Left hindlimb (tissue), 1 donor: ENCODE data around the gene RHCG.

ENCODE experiments used
- DNase-seq: peaks from one replicate; pipeline ENCODE4 v3.0.0-alpha.2; 2018

Gene RHCG

DNA sequence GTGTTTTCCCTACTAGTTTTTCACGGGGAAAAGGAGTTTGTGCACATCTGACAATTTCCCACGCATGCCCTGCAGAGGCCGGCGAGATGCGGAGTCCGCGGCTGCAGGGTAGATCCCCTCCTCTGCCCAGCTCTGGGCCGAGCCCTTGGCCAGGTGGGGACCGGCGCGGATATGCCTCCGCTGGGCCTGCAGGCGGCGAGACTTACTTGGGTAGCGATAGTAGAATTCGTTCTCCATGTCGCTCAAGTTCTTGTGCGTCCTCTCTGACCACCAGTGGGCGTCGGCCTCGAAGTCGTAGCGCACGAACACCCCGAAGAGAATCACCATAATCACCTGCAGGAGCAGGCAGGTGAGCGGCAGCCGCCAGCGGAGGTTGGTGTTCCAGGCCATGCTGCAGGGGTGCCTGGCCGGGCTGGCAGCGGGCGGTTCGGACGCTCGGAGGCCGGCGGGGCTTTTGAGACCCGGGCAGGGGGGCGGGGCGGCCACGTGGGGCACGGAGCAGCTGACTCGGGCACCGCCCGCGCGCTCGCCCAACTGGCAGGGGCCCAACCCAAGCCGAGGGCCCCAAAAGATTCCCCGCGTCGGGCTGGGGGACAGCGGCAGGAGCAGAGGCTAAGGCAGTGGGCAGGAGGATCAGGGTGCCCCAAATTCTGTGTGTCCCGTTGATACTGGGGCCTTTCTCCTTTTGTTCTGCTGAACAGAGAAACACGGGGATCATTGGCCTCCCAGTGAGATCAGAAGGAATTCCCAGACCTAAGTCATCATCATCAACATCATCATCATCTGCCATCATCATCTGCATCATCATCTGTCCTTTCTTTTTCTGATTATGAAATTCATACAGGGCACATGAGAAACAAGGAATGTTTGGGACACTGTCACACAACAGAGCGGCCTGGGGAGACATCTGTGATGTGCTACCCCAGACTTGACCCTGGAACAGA, at the start of gene RHCG:
RHCG (minus strand) TSS at position 429 of the 944 bp plus-strand sequence; CDS start at position 390, 39 bp downstream.
- DNase-seq, result no peak

DNA sequence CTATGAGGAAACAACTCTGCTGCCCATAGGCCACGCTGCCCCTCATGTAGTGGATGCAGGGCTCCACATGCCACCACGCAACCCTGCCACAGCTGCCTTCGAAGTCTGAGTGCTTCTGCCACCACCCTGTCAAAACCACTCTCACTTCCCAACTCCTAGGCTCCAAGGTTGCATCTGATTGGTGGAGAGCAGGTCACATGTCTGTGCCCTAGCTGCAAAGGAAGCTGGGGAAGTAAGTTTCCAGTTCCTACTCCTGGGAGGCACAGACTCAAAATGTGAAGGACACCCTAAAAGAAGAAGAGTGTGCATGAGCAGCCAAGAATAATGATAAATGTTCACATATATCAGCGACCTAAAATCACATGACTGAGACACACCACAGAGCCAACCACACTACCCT, 47.0 kb upstream of the RHCG start:
- no peak for DNase-seq

GRCh38 chr15:89542369-89542768, 46.0 kb upstream of the RHCG start:
- DNase-seq, result no peak

DNA sequence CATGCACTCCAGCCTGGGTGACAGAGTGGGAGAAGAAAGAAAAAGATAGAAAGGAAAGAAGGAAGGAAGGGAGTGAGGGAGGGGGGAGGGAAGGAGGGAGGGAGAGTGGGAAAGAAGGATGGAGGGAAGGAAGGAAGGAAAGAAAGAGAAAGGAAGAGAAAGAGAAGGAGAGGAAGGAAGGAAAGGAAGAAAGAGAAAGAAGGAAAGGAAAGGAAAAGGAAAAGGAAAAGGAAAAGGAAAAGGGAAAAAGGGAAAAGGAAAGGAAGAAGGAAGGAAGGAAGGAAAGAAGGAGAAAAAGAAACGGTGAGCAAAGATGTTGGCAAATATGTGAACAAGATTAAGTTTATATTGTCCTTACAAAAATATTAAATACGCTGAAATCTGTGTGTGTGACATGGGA, 42.6 kb upstream of the RHCG start:
- no peak for DNase-seq

DNA sequence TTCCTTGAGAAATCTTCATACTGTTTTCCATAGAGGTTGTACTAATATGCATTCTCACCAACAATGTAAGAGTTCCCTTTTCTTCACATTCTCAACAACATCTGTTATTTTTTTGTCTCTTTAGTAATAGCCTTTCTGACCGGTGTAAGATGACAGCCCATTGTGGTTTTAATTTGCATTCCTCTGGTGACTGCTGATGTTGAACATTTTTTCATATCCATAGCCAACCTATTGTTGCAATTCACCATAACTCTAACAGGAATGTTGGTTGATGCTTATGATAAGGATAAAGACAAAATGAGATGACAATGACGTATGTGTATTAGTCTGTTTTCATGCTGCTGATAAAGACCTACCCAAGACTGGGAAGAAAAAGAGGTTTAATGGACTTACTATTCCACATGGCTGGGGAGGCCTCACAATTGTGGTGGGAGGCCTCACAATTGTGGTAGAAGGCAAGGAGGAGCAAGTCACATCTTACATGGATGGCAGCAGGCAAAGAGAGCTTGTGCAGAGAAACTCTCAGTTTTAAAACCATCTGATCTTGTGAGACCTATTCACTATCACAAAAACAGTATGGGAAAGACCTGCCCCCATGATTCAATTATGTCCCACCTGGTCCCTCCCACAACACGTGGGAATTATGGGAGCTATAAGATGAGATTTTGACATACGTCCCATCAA, 37.6 kb upstream of the RHCG start:
- no peak for DNase-seq

GRCh38 chr15:89531796-89532537, 35.6 kb upstream of the RHCG start:
- DNase-seq, result no peak

GRCh38 chr15:89530976-89531375, 34.6 kb upstream of the RHCG start:
- DNase-seq, result no peak

DNA sequence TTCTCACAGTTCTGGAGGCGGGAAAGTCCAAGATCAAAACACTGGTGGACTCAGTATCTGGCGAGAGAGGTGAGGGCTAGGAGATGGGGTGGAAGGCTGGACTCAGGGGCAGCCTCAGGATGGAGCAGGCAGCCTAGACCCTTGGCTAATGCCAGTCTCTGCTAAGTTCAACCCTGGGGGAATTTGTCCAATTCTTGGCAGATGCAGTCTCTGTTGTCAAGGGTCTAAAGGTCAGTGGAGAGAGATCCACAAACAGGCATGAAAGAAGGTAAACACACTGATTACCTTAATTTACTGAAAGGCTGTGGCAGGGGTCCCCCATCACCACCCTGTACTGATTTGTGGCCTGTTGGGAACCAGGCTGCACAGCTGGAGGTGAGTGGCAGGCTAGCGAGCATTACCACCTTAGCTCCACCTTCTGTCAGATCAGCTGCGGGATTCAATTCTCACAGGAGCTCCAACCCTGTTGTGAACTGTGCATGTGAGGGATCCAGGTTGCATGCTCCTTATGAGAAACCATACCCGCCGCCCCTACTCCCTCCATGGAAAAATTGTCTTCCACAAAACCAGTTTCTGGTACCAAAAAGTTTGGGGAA, 32.5 kb upstream of the RHCG start:
- DNase-seq, result no peak

- DNase-seq, result no peak
These were observed 30.4 kb upstream of the RHCG start for GRCh38 chr15:89526601-89527441.

DNA sequence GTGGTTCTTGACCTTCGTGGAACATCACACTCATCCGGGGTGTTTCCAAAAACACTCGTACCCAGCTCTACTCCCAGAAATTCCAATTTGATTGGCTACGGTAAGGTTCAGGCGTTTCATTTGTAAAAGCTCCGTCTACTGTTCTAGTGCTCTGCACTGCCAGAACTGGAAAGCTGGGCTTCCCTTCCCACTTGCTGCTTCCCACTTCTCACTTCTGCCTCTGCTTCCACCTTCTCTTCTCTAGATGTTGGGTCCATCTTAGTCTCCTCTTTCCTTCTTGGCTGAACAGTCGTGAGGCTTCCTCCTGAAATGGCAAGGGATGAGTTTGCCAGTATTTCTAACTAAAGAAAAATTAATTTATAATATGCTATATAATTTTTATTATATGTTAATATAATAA, 29.8 kb upstream of the RHCG start:
- no peak for DNase-seq

DNA sequence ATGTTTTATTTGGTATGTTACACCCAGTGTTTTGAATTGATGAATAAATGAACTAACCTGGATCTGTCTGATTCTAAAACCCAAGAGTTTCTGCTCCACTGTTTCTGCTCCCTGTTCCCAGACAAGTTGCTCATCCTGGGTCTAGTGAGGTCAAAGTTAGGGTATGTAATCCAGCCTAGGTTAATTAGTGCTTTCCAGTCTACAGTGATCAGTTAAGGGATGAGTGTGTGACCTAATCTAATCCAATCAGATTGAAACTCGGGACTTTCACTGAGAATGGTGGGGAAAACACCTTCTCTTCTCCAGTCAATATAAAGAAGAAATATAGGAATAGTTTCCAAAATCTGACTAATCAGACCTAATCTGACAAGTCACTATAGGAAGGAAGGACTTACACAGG, 27.8 kb upstream of the RHCG start:
- DNase-seq, result no peak

GRCh38 chr15:89523101-89523500, 26.7 kb upstream of the RHCG start:
- DNase-seq, result no peak

DNA sequence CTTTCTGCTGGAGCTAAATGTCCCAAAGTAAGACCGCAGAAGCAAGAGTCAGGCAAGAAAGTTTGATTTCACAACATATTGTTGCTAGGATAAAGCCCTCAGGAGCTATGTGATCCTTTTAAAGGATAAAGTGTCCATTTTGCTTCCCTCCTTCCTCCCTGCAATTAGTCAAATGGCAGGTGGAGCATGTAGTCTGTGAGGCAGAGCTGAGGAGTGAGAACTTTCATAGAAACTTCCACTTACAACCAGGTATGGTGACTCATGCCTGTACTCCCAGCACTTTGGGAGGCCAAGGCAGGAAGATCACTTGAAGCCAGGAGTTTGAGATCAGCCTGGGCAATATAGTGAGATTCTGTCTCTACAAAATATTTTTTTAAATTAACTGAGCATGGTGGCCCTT, 25.2 kb upstream of the RHCG start:
- no peak for DNase-seq

DNA sequence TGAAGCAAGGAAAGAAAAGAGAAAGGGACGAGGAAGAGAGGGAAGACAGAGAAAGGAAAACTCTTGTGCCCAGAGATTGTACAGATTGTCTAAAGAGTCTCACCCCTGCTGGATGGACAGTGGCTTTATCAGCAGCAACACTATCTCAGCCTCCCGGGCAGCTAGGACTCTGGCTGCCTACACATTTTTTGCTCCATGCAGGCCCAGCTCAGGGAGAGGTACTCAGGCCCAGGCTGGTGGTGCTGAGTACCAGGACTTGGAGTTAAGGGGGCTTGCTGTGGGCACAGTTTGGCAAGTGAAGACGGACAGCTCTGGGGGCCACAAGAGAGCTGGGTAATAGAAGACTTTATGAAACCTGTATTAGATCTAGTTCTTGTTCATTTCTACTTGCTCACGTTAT, 19.1 kb upstream of the RHCG start:
- DNase-seq, result no peak

GRCh38 chr15:89514596-89515406, 18.4 kb upstream of the RHCG start:
- no peak for DNase-seq

DNA sequence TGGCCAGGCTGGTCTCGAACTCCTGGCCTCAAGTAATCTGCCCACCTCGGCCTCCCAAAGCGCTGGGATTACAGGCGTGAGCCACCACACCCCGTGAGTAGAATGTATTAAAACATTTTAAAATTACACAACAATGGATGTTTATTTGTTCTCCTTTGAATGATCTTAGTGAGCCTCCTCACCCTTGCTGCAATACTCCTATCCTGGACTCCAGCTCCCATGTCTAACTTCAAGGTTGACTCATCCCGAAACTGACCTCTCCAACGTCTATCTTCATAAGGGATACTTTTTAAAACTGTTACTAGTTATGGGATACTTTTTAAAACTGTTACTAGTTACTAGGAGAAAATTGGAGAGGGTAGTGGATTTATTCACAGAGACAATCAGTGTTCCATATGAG, 17.8 kb upstream of the RHCG start:
- no peak for DNase-seq

DNA sequence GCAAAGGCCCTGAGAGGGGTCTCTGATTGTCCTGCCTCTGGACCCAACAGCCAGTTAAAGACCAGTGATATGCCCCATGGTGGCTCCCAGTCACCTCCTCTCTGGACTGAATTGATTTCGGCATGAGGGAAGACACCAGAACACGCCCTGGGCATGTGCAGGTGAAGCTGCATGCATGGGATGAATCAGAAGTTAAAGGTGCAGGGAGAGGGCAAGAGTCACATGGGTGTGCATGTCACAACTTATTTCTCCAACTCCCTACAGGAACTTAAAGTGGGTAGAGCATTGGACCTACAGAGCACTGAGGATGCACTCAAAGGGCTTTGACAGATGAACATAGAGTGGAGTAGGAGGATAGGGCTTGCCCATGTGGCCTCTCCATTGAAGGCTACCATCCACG, 16.9 kb upstream of the RHCG start:
- DNase-seq, result no peak

DNA sequence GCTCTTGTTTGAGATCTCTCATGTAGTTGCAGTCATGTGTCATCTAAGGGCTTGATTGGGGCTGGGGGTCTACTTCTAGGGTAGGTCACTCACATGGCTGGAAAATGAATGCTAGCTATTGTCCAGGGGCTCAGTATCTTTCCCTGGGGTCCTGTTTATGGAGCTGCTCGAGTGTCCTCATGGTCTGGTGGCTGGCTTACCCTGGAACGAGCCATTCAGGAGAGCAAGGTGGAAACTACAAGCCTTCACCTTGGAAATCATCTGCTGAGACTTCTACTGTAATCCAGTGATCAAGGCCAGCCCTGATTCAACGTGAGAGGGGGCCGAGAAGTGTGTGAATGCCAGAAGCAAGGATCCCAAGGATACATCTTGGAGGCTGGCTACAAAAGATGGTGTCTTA, 16.2 kb upstream of the RHCG start:
- DNase-seq, result no peak

- no peak for DNase-seq
These were observed 9.8 kb upstream of the RHCG start for GRCh38 chr15:89506026-89506686.

- no peak for DNase-seq
These were observed 7.8 kb upstream of the RHCG start for GRCh38 chr15:89504166-89504565.
